Esophagus squamous epithelium (tissue), 4 donors: ENCODE data around the gene CHPT1.

Source experiments
- POLR2A ChIP-seq, 4 donors: fragments of 450-650 bp; IDR thresholded peaks; one replicate each; pipeline ENCODE4 v1.6.1; 2017; ENCODE audit warnings: antibody characterized with exemption in 4 of 4, mild to moderate bottlenecking in 4 of 4, moderate library complexity in 3 of 4
- TF ChIP-seq, protein P1 (sequence below), 6 experiments: fragments of 450-650 bp in 4 of 6; fragments of 200-600 bp in 2 of 6; sonication (generic) in 2 of 6; IDR thresholded peaks; one replicate each; pipeline ENCODE4 v1.5.1; 2016 to 2019; ENCODE audit warnings: antibody characterized with exemption in 6 of 6, mild to moderate bottlenecking in 4 of 6, moderate library complexity in 4 of 6

DNA sequence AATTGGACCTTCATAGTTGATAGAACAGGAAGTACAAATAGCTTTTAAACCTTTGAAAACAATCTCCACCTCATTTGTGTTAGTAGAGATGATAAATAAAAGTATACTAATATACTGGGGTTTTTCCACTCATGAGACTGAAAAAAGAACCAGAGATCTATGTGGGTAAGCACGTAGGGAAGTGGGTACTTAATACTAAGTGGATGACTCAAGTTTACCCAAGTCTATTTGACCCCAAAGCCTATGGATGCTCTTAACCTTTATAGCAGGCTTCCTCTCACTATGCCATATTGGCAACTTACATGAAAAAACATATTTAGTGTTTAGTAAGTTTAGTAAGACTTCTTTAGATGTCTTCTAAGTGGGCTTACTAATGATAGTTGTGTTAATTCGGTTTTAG lies 49.2 kb upstream of the CHPT1 start:
- TF ChIP-seq, protein P1, sequence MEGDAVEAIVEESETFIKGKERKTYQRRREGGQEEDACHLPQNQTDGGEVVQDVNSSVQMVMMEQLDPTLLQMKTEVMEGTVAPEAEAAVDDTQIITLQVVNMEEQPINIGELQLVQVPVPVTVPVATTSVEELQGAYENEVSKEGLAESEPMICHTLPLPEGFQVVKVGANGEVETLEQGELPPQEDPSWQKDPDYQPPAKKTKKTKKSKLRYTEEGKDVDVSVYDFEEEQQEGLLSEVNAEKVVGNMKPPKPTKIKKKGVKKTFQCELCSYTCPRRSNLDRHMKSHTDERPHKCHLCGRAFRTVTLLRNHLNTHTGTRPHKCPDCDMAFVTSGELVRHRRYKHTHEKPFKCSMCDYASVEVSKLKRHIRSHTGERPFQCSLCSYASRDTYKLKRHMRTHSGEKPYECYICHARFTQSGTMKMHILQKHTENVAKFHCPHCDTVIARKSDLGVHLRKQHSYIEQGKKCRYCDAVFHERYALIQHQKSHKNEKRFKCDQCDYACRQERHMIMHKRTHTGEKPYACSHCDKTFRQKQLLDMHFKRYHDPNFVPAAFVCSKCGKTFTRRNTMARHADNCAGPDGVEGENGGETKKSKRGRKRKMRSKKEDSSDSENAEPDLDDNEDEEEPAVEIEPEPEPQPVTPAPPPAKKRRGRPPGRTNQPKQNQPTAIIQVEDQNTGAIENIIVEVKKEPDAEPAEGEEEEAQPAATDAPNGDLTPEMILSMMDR (IDR thresholded peaks at IDR 0.05): no peak
- no peak for TF ChIP-seq POLR2A (IDR thresholded peaks at IDR 0.05)
